Left colon (tissue), 2 donors: Measurements from ENCODE around the gene DDT. TPM values are rescaled to one million over a fixed set of nuclear protein-coding genes. Genes with fewer than 3 reads are reported as not detected.
A peak's percentile ranks its signal among the peaks of the same experiment; 100 is the strongest.
"Not testable (repeated sequence)": the region's sequence is repeated elsewhere in the genome, so short reads cannot be mapped to it uniquely, and the experiment has no call there.

Experiments used
- ATAC-seq: fragments of 200-7000 bp; cut with Tn5 transposase; one replicate; pipeline ENCODE4 v1.9.1; 2020; ENCODE audit warnings: mild to moderate bottlenecking, moderate library complexity
- DNase-seq, 2 donors: peaks; one replicate each; pipeline ENCODE4 v3.0.0-alpha.2; 2020
- intact Hi-C, 2 donors: fragments of 100-400 bp; cut with DNase I in 1 of 2; cut with micrococcal nuclease in 1 of 2; formaldehyde crosslinking; loops; one replicate each; pipeline versions ENCODE4 v1.11.2 to v1.14.0; 2022; cut with DNase I, micrococcal nuclease
- total RNA-seq, 2 donors: library from RNA; stranded (reverse); fragmentation: NEBNext Ultra II Directional; extraction: Animal tissue kit (Norgen Biotek cat#: 25700); gene quantifications; one replicate each; pipeline ENCODE4 v1.2.1, GENCODE V29; 2021
- donor health status: DM: no; HTN: no; CAD: no.
- donor health status: DM: yes; HTN: yes; CAD: no.

Gene DDT
- total RNA-seq, 2 donors from 2014 or later = 189 to 247 TPM

- ATAC-seq, intact Hi-C loops, DNase-seq: not testable (repeated sequence)
These were observed 19.4 kb upstream of the DDT start for GRCh38 chr22:23993581-23994177.

GRCh38 chr22:23993080-23993479 lies 18.8 kb upstream of the DDT start:
- intact Hi-C loops, DNase-seq, ATAC-seq: not testable (repeated sequence)

GRCh38 chr22:23989583-23990244 lies 15.5 kb upstream of the DDT start:
- ATAC-seq, intact Hi-C loops, DNase-seq: not testable (repeated sequence)

- ATAC-seq = not testable (repeated sequence)
These were observed 12.4 kb upstream of the DDT start for GRCh38 chr22:23986538-23987178.

GRCh38 chr22:23986089-23986488 lies 11.8 kb upstream of the DDT start:
- DNase-seq, intact Hi-C loops, ATAC-seq: not testable (repeated sequence)

More at GRCh38 chr22:23986538-23987178, 12.4 kb upstream of the DDT start:
- DNase-seq, intact Hi-C loops: not testable (repeated sequence)

GRCh38 chr22:23984430-23984829 lies 10.2 kb upstream of the DDT start:
- no peak for ATAC-seq
- no peak for DNase-seq
- intact Hi-C loops = no loop called here

GRCh38 chr22:23980567-23980966 lies 6.3 kb upstream of the DDT start:
- intact Hi-C loops, ATAC-seq, DNase-seq: not testable (repeated sequence)

- ATAC-seq = peak; percentile 71
- intact Hi-C loops, DNase-seq: not testable (repeated sequence)
These were observed 5.5 kb upstream of the DDT start, which contains the start of gene GSTT2 for GRCh38 chr22:23979557-23980240. GSTT2 (plus strand) TSS chr22:23980134.

GRCh38 chr22:23977304-23977703 lies 3.1 kb upstream of the DDT start:
- intact Hi-C loops, ATAC-seq, DNase-seq: not testable (repeated sequence)

- peak in 1 of 2 donors; percentile 35 for DNase-seq
- intact Hi-C loops = not testable (repeated sequence)
- ATAC-seq = peak; percentile 55
These were observed 653 bp upstream of the DDT start for GRCh38 chr22:23974836-23975352.

- intact Hi-C loops, DNase-seq, ATAC-seq: not testable (repeated sequence)
These were observed 2.3 kb downstream of the DDT start for GRCh38 chr22:23971927-23972326.

GRCh38 chr22:23970816-23971486 lies 3.3 kb downstream of the DDT start:
- ATAC-seq (no peak), DNase-seq (no peak)
- intact Hi-C loops = no loop called here

- intact Hi-C loops = no loop called here
- no peak for DNase-seq
- ATAC-seq = no peak
These were observed 4.0 kb downstream of the DDT start for GRCh38 chr22:23970201-23970641.

GRCh38 chr22:23969071-23969470 lies 5.2 kb downstream of the DDT start:
- DNase-seq (no peak), ATAC-seq (no peak)
- intact Hi-C loops = no loop called here

- intact Hi-C loops, DNase-seq: not testable (repeated sequence)
- peak; percentile 95 for ATAC-seq
These were observed 7.7 kb downstream of the DDT start, which contains the start of gene DDTL for GRCh38 chr22:23966568-23966967. DDTL (plus strand) TSS chr22:23966888; CDS start chr22:23966915, 27 bp downstream.

- peak; percentile 53 for ATAC-seq
- intact Hi-C loops, DNase-seq: not testable (repeated sequence)
These were observed 8.1 kb downstream of the DDT start for GRCh38 chr22:23966094-23966493.

- intact Hi-C loops, DNase-seq: not testable (repeated sequence)
- ATAC-seq = peak; percentile 70
These were observed 13.0 kb downstream of the DDT start, which contains the start of gene GSTT2B for GRCh38 chr22:23961084-23961771. GSTT2B (minus strand) TSS chr22:23961195; CDS start chr22:23961131, 64 bp downstream.
